DOHH2 (cell line): ENCODE data around the gene AKAP14.

ENCODE experiments used
- CTCF ChIP-seq: fragments of 200-600 bp; sonication (generic); IDR thresholded peaks from one replicate; pipeline ENCODE4 v1.5.1; 2014; ENCODE audit warnings: antibody characterized with exemption, mild to moderate bottlenecking, low read depth, low read length; ENCODE audit not compliant: poor library complexity, severe bottlenecking
- EZH2phosphoT487 ChIP-seq: fragments of 200-600 bp; sonication (generic); IDR thresholded peaks from 2 replicates; pipeline ENCODE4 v1.6.1; 2017; ENCODE audit warnings: borderline replicate concordance, mild to moderate bottlenecking, antibody characterized with exemption, low read length, moderate library complexity, mixed read lengths

- TF ChIP-seq CTCF (no peak), EZH2phosphoT487 (no peak)
Observed at GRCh38 chrX:119870626-119871131, 25.0 kb upstream of the AKAP14 start.
